Measurements from ENCODE around the gene ZNF236.

The ZNF236 gene

DNA sequence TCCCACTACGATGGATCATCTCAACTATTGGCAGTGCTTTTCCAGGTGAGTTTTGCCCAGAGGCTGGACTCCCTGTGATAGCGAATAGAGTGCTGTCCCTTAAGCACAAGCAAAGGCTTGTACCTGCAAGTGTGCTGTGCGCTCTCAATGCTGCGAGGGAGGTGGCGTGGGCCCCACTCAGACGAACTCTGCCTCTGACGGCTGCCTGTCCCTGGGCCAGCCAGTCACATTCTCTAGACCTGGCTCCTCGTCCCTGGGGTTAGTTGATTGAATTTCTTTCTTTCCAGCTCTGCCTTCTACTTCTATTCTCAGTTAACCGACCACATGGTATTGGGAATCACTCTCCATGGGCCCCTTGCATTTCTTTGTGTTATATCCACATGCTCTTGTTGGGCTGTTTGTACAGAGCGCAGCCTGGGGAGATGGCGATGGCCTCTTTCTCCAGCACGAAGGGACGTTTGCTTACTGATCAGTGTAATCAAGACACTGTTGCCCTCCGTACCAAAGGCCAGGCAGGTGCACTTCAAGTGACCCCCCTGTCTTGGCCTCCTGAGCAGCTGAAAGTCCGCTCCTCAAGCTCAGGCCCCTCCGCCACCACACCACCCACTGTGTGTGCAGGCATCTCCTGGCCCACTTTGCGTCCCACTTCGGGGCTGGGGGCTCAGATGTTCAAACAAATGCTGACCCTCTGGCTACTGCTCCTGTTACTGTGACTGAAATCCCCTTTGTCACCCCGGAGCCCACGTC is 151.3 kb downstream of the ZNF236 start:
- no peak for DNase-seq (ENCODE audit: low read depth)

DNA sequence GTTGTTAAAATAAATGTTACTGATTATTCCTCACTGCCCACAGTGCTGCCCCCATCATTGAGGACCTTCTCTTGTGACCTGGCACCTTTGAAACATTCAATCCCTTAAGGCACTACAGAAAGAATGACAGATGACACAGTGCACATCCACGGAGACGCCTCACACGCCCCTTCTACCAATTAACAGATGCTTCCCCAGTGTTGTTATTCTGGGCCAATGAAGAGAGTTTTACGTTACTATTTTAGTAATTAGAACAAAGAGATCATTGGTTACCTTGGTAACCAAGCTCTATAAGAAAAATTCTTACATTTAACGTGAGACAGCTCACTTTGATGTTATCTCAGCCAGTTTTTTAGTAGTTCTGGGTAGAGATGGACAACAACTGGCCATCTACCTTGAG is 152.0 kb downstream of the ZNF236 start:
- no peak for DNase-seq (ENCODE audit: low read depth)

DNA sequence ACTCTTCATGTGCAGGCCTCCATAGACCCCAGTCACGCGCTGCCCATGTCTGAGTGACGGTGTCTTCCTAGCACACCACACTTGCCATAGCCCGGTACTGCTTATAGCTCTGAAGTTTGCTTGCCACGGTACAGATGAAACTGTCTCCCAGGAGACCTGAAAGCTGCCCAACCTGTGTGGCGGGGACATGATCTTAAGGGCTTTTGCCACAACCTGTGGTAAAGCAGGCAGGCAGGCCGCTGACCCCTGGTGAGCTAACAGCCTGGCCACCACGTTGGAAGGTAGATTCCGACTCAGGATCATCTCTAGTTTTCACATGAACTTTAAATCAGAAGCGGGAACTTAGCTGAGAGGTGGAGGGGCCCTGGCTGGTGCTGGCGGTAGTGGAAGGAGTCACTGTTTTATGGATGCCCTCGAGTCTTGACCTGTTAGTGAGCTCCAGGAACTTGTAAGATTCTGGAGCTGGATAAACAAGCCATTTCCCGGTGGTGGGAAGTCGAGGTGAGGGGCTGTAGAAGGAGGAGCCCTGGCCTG is 153.3 kb downstream of the ZNF236 start:
- no peak for DNase-seq (ENCODE audit: low read depth)

DNA sequence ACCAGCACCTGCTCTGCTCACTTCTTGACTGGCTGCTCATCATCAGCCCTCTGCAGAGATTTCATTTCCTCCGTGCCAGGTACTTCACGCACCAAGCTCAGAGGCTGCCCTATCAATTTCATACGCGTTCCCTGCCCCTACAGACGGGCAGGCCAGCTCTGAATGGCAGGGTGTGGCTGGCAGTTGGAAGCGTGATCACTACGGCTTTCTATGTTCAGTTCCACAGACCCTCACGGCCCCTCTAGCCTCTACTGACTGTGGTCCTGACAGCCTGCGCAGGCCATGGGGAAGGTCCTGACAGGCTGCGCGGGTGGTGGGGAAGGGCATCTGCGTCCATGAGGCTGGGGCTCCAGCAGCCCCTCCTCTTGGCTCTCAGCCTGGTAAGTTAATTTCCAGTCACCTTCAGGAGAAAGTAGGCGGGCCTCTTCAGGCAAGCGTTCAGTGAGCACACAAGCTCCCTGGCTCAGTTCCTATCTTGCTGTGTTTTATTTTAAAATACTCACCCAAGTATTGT is 154.8 kb downstream of the ZNF236 start:
- DNase-seq (ENCODE audit: low read depth), result no peak

DNA sequence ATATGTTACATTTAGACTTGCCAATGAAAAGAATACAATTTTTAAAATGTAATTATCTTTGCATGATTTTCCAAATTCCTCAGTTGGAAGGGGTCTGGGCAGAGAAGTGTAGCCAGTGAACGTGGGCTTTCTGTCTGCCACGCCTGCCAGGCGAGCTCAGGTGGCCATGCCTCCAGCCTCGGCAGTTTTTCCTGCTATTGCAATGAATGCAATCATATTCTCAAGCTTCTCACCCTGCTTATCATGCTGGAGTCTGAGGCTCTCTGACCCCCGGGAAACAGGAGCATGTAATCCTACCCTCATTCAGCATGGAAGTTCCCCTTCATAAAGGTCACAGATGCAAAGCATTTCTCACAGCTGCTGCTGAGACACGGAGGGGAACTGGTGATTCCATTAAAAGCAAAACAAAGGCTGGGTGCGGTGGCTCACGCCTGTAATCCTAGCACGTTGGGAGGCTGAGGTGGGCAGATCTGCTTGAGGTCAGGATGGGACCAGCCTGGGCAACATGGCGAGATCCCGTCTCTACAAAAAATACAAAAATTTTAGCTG is 155.4 kb downstream of the ZNF236 start:
- DNase-seq (ENCODE audit: low read depth), result no peak

DNA sequence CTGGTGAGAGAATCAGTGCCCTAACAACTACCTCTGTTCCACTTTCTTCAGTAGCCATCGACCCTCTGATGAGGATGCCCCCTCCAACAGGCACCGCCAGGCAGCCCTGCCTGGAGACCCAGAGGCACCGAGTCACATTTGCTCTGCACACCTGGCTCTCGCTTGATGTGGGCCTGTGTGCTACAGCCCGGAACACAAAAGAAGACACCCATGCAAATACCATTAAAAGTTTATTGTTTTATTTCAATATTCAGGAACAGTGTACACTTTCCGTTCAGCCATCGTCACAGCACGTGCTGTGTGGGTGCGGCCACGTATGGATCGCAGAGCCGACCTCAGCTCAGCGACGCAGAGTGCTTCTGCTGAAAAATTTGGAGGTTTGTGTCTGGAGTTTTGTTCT is 156.3 kb downstream of the ZNF236 start:
- DNase-seq (ENCODE audit: low read depth), result no peak

DNA sequence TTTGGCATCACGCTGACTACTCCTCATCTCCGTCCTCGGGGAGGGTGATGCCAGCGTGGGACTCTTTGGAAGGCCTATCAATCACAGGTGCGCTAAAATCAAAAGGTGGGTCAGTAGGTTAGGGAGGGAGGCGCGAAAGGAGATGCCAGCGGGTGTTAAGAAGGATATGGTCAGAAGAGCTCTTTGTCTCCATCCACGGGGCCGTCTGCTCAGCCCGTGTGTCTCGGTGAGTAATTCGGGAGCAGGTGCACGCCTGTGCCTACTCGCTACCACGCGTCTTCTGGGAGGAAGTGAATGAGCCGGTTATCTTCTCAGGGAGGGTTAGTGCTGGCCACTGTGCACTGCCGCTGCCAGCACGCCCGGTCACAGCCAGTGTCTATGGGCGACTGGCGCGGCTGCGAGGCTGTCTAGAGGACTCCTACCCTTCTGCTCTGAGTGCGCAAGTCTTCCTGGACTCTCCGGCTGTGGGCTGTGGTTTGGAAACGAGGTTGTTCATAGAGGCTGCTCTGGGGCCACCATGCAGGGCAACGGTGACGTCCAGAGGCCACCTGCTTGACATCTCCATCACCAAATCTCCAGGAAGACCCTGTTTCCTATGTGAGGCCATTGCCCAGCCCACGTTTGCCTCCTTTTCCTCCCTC is 156.9 kb downstream of the ZNF236 start:
- DNase-seq (ENCODE audit: low read depth), result no peak

DNA sequence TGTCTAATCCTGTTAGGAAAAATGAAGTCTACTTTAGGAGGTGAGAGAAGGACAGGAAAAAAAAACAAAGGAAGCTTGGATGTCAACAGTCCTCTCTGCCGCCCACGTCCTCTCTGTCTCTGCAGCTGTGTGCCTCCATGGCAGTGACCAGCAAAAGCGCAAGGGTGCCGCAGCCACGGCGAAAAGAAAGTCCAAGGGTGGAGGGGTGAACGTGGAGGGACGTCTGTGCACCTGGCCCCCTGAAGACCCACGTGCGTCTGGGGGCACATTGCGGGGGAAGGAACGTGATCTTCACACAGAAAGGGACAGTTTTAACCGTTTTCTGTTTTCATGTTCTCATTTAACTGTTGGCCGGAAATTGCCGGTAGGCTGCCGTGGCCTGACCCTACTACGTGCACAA is 157.5 kb downstream of the ZNF236 start:
- no peak for DNase-seq (ENCODE audit: low read depth)

DNA sequence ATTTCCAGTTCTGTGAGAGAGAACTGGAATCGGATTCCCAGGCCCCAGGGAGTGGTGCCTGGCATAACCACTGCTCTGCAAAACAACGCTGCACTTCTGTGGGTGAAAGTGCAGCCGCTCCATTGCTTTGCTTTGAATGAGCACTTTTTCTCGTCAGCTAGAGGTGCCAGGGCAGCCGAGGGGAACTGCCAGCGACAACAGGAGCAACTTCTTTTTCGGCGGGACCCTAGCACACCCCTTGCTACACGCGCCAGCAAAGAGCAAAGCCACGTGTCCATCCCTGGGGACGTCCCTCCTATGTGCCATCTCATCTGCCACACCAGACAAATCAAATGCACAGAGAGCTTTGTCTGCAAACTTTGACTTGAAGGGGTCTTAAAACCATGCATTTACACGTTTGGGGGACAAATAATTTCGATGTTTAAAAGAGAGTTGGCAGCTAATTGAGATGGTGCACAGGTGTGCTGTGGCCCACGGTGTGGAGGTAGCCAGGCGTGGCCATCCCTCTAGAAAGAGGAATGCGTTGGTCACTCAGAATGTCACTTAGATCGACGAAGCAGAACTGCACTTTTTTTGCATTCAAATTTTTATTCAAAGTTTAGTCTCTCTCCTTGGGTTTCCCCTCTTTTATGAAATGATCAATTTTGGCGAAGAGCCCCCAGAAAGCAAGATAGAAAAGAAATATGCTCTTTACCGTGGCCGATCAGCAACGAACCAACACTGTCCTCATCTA is 158.5 kb downstream of the ZNF236 start:
- DNase-seq (ENCODE audit: low read depth), result no peak

DNA sequence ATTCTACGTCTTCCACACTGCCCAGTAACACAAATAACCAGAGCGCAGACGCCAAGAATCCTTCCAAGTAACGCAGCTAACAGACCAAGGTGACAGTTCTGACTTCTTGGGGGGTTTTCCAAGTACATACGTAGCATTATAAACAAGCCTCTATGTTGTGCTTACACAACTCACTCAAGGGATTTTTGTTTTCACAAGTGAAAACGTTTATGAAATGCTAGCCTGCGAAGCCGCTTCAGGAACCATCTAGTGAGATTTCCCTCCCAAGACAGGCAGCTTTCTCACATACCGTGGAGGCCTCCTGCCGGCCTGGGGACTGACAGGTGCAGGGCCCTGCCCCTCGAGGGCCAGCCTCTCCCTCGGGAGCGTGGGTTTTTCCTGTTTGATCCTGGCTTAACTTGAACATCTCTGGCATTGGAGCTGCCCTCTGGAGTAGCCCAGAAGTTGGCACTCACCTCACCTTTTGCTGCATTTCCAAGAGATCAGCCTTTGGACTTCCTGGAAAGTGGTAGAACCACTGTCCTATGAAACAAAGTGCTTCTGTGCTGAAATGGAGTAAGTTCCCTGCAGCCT is 159.1 kb downstream of the ZNF236 start:
- no peak for DNase-seq (ENCODE audit: low read depth)

DNA sequence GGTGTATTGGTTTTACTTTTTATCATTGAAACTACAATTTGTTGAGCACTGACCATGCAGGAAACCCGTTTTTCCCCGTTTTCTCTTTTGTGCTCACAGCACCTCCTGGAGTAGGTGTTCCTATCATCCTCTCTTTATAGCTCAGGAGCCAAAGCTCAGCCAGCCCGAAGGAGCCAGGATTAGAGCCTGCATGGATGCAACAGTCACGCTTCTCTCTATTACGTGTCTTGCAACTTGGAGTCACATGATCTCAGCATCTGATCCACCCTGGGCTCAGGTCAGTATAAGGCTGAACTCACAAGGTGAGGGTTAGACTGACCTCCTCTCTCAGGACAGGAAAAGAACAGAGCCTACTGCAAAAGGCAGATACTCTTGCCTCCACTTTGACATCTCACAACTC is 159.7 kb downstream of the ZNF236 start:
- no peak for DNase-seq (ENCODE audit: low read depth)

DNA sequence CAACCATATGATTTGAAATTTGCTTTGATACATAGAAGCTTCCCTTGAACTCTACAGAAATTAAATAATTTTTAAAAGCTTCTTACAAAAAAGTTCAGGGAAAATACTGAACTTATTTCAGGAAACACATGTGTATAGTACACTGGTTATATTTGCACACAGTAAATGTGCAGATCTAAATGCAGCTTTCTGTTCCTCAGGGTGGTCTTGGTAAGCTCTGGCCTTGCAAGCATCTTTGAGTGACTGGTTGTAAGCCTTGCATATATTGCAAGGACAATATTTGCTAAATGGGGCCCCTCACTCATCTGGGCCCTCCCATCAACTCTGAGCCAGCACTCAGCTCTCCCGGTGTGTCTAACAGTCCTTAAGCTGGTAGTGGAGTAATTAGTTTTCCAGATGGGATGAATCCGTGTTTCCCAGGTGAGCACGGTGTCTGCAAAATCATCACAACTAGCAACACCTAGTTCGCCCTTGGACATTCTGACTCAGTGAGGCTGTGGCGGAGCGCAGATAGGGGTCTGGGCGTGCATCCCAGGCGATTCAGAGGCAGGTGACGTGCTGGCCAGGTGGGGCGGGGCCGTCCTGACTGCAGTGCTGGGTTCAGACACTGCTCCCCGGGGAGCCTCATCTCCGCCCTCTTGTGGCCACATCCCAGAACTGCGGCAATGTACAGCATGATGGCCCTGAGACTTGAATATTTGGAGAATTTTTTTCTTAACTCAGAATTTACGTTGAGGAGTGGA is 160.7 kb downstream of the ZNF236 start:
- DNase-seq (ENCODE audit: low read depth), result peak; percentile 77

DNA sequence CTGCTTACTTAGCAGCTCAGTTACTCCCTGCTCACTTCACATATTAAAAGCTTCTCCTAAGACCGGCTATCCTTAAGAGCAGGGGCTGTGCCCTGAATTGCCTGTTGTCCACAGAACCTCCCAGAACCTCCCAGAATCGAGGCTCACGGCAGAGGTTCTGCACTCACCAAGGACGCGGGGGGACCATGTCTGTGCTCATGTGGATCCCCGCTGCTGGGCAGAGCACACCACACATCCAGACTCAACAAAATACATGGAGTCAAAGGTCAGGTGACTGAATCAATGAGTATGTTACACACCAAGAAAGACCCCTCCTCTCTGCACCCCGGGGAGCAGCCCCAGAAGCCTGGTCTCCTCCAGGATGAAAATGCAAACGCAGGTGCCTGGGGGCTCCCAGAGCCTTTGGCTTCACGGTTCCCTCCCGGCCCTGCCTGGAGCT is 161.3 kb downstream of the ZNF236 start:
- no peak for DNase-seq (ENCODE audit: low read depth)

DNA sequence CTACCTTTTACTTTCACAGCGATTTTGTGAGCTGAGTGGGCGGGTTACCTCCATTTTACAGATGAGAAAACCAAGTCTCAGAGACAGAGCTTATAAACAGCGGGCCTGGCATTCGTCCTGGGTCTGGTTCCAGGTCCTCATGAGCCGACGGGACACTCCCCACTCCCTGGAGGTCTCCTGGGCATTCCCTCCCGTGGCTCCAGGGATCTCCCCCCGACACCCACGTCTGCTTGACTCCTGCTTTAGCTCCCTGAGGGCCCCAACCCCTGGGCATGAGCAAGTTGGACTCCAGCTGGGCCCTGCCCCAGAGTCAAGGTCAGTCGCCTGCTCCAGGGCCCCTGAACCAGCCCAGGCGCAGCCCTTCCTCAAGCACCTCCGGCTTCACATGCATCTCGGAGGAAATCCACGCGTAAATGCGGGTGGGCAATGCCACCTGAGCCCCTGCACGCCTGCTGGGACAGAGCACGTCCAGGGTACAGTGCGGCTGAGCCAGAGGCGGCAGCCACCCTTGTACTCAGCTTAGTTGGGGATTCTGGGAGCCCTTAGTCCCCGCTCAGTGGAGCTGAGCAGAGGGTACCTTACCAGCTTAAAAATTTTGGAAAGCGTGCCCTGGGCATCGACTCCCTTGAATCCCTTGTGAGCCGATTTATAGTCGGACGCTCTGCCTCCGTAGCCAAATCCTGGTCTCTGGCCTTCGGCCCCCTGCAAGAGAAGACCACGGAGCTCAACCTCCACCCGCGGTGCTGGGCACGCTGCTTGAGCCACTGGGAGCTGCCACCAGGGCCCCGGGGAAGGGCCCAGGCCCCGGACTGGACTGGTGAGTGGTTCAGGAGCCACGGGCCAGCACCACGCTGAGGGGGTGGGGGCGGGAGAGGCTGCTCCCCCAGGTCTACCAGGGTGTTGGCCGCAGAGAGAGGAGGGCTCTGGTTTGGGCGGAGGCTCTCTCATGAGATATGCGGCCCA is 162.1 kb downstream of the ZNF236 start:
- DNase-seq (ENCODE audit: low read depth), result no peak

DNA sequence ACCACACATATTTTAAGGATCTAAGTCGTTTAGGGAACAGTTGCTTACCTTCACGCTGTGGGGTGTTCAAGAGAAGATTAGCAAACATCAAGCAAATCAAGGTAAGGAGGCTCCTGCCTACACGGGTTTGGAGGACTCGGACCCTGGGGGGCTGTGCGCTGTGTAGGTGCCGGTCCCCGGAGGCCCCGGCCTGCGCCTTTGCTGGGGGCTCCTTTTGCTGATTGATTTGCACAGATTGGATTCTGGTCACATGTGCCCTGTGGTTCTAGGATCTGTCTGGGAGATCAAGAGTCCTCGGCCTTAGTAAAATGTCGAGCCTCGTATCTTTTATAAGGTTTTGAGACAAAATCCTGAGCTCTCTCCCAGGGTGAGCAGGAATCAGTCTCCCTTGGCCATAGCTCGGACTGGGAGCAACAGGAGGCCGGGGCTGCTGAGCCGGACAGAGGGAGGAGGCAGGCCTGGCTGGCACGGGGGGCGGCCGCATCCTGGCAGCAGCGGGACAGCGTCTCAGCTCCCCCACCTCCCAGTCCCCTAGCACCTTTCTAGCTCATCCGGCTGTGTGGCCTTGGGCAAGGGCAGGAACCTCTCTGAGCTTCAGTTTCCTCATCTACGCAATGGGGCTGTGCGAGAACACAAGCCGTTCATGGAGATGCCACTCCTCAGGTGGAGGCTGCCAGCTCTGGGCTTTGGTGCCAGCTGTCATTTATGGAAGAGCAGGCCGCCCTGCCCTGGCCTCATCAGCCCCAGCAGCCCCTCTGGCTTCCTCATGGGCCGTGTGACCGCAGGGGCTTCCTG is 163.0 kb downstream of the ZNF236 start:
- DNase-seq (ENCODE audit: low read depth), result no peak

DNA sequence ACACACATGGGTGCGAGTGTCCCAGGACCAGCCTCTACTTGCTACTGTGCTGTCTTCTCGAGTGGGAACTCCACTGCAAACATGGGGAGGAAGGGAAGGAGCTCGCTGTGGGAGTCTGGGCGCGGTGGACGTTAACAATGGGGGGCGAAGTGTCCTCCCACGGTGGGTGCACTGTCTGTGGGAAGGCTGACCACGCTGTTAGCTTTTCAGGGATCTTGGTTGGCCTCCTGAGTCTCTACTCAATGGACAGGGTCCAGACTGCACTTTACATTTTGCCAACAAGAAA is 163.5 kb downstream of the ZNF236 start:
- no peak for DNase-seq (ENCODE audit: low read depth)

DNA sequence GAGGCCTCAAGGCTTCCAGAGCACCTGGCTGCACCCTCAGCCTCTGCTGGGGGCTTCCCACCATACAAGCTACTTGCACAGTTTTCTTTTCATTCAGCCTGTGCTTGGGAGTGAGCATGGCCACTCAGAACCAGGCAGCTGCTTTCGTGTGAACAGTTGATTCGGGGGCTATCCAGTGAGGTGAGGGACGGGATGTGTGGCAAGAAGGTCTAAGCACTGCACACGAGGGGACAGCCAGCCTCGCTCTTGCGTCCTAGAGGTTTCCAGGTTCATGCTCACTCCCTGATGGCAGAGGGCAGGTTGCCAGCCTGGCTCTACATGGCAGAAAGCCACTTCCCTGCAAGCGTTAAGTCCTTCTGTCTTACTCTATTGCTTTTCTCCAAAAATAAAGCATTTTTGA is 164.0 kb downstream of the ZNF236 start:
- no peak for DNase-seq (ENCODE audit: low read depth)

DNA sequence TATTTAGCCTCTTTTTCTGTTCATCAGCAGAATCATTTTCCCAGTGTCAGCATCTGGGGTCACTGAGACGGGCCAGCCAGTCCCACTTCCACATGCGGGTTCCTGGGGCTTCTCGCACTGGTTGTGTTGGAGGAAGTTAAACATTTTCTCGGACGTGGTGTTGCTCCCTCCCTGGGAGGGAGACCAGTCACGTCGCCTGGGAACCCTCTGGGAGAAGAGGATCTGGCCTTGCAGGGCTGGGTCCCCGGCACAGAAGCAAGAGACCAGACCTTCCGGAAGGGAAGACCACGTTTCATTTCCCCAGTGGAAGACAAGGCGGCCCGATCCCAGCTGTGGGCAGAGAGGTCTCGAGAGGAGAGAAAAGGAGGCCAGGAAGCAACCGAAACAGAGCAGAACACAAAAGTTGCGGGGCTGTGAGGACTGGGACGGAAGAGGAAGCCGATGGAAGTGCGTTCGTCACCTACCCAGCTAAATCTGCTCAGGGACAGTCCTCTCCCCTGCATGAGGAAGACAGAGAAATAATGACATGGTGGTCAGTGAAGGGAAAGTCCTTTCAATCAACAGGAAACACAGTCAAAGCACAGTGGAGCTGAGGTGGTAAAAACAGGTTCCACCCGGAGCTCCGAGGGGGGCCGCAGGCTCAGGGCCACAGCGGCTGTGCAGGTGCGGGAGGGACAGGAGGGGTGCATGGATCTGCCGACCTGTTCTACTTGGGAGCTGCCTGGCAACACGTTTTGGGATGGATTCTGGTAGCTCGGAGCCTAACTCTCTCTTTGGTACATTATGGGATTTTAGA is 165.9 kb downstream of the ZNF236 start:
- DNase-seq (ENCODE audit: low read depth), result no peak

Measured in stimulated activated CD8-positive, alpha-beta memory T cell treated with anti-CD3 and anti-CD28 coated beads, Interleukin-7, amount 100 ng/mL, for 24 hours (primary cell).